AG08396 (cell line): Measurements from ENCODE around the gene FBLN1.
"Not testable (repeated sequence)": the region's sequence is repeated elsewhere in the genome, so short reads cannot be mapped to it uniquely, and the experiment has no call there.

Source experiments
- DNase-seq: peaks from one replicate; pipeline ENCODE4 v3.0.0; 2012; ENCODE audit warnings: low spot score, mixed read lengths

The FBLN1 gene

DNA sequence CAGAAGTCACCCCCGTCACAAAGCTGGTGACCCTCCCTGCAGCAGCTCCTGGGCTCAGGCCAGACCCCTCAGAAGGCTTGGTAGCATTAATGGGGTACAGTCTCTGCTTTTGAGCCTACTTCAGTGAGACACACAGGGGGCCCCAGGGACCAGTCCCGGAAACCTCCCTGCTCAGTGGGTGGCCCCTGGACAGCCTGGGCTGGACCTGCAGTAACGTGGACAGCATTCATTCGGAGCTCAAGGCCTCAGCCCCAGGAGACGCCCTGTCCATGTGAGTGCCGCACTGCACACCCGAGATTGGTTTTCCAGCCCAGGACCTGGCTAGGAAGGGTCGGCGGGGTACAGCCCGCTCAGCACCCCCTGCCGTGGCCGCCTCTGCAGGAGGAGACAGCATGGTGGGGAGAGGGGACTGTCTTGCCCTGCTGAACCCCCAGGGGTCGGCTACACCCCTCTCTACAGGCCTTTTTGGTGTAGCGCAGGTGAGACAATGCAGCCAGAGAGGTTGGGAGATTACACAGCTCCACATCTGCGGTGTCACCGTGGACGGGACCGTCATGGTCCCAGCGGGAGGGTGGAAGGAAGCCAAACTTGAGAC lies 83.4 kb downstream of the FBLN1 start:
- DNase-seq: no peak

DNA sequence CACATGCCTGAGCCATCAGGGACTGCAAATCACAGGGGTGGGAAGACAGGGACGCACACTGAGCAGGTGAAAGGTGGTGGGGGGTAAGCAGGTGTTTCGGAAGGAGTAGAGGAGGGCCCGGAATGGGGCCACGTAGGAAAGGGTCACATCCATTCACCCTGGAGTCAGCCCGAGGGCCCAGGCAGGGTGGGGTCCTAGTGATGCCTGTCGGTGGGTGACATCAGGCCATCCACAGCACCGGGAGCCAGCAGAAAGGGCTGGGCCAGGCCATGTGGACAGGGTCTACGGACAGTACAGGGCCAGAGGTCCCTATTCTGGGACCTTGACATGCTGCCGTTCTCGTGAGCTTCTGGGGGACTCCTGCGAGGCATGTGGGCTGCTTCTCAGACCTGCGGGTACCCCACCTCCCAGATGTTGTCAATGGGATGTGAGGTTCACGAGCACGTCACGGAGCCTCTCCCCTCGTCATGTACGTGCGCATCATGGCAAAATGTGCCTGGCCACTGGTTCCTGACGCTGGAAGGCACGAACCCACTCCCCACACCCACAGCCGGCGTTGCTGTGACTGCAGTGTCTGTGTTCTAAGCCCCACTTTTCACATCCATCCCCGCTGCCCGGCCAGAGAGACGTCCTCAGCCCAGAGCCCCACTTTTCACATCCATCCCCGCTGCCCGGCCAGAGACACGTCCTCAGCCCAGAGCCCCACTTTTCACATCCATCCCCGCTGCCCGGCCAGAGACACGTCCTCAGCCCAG lies 84.1 kb downstream of the FBLN1 start:
- no peak for DNase-seq

DNA sequence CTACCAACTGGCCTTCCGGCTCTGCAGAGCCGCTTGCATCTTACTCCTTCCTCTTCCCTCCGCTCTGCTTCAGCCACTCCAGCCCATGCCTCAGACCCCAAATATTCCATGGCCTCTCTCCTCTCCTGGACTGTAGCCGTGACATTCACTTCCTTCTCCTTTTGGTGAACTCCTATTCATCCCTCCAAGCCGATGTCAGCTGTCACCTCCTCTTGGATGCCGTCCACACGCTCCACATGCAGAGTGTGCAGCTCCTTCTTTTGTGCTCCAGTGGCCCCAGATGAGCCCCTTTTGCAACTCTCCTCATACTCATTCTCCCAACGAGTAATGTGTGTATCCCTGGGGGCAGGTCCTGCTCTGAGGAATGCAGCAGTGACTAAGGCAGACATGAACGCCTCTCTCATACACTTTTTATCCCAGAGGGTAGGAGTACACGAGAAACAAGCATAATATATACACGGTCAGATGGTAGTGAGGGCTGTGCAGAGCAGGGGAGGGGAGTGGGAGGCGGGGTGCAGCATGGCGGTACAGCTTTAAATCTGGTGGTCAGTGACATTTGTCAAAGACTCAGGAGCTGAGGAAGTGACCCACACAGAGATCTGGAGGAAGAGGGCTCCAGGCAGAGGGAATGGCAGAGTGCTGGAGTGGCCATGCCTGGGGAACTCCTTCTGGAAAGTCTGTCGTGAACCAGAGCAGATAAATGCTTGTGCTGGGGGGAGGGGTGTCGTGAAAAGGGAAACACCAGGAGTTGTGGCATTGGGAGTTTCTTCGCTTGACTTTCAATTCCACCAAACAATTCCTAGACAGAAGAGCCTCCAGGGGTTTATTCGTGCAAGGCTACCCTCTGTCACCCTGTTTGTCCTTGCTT lies 85.2 kb downstream of the FBLN1 start:
- peak; percentile 58 for DNase-seq

DNA sequence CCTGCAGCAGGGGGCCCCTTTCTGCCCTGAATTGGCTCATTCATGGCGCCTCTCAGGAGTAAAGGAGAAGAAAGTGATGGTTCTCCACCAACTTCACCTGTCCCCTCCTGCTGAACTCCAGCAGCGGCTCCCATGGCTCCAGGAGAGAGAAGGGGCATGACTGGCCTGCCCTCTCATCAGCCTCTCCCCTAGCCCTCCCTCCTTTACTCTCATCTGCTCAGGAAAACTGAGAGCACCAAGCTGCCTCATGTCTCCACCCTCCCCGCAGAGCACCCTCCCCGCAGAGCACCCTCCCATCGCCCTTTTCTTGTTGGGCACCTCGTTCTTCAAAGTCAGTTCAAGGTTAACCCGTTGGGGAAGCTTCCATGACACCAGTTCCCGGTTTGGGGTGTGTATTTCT lies 86.9 kb downstream of the FBLN1 start:
- no peak for DNase-seq

DNA sequence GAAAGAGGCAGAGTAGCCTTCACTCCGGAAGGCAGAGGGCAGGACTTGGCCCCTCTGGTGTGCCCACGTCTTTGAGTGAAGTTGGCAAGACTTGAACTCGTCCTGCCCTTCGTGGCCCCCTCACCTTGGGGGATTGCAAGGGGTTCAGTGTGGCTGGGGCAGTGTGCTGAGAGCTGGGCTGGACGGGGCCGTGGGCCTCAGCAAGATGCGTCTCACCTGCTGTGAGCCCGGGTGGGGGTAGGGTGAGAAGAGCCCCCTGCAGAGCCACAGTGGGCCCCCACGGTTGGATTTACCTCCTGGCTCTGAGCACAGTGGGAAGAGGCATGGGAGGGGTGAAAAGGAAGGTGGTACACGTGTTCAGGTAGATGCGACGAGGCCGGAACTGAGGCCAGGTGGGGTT lies 87.6 kb downstream of the FBLN1 start:
- no peak for DNase-seq

DNA sequence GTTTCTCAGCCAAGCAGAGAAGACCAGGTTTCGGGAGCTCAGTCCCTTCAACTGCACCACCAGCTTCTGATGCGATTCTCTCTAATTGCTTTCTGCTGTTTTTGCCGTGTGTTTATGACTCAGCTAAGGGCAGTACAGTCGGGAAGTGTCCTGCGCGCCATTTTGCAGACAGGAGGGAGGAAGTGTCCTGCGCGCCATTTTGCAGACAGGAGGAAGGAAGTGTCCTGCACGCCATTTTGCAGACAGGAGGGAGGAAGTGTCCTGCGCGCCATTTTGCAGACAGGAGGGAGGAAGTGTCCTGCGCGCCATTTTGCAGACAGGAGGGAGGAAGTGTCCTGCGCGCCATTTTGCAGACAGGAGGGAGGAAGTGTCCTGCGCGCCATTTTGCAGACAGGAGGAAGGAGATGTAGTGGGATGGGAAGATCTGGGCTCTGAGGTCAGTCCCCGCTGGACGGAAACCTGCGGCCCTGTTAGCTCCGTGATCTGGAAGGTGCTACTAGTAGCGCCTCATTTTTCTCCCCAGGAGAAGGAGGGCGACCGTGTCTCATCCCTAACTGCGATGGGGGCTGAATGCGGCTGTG lies 89.0 kb downstream of the FBLN1 start:
- DNase-seq: not testable (repeated sequence)

DNA sequence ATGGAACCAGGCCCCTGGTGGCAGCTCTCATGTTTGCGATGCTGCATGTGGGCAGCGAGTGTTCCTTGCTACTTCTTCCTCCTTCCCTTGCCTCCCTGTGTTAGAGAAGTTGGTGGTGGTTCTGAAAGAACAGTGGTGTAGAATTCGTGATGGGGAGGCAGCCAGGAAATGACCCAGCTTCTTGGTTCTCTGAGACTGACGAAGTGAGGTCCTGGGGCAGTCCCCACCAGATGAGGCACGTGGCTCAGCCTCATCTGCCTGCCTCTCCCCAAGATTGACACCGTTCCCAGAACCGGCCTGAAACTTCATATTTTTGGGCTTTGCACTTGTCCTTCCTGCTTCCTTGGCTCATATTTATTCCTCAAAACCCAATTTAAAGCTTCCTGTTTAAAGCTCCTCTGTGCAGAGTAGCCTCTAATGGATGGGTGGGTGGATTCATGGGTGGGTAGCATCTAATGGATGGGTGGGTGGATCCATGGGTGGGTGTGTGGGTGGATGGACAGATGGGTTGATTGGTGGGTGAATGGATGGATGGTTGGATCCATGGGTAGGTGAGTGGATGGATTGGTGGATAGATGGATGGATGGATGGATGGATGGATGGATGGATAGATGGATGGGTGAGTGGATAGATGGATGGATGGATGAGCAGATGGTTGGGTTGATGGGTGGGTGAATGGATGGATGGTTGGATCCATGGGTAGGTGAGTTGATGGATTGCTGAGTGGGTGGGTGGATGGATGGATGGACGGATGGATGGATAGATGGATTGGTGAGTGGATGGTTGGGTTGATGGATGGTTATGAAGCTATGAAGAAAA lies 91.6 kb downstream of the FBLN1 start:
- no peak for DNase-seq

DNA sequence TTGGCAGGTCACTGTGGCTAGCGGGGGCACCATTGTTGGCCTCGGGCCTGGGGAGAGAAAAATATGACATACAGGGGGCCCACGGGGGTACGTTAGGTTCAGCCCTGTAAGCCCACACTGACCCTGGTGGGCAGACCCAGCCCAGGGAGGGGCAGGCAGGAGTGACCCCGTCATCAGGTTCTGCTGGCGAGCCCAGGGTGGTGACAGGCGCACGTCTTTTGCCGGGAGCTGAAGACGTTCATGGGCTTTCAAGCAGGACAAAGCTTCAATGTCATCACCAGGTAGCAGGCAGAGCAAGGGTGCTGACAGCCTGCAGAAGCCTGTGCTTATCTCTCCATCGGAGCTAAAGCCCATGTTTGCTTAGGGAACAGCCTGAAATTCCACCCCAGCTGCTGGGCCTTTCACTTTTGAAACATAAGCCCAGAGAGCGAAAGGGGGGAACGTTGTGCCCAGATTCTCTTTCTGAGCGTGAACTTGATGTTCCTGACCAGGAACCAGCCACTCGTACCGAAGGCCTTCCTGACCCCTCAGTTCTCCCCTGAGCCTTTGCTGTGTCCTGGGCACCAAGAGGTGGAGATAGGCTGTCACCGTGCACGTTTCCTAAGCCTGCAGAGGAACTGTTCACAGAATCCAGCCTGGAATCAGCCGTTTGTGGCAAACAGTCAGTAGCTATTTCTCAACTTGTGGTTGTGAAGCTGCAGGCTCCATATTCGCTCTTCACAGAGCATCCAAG lies 94.9 kb downstream of the FBLN1 start:
- DNase-seq: no peak

DNA sequence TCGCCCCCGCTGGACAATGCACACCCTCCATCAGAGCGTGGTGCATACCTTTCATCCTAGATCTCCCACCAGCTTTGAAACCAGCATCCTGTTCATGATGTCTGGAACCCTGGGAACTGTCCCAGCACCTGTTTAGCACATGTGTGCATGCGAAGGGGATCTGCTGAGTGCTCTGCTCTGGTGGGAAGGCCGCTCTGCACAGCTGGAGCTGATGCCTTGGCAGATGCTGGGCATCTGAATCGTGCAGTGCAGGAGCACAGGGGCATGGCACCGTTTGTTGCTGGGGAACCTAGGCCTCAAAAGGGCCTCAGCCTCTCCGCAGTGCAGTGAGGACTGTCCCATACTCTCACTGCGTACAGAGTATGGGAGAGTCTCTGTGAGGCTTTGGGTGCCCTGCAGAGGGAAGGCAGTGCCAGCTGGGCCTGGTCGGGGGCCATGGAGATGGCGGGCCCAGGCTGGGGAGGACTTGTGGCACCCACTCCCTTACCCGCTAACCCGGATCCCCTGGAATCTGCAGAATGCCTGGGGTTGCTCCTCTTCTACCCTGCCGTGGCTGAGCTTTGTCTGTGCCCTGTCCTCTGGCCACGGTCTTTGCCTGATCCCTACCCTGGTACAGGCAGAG lies 96.0 kb downstream of the FBLN1 start:
- DNase-seq: no peak

DNA sequence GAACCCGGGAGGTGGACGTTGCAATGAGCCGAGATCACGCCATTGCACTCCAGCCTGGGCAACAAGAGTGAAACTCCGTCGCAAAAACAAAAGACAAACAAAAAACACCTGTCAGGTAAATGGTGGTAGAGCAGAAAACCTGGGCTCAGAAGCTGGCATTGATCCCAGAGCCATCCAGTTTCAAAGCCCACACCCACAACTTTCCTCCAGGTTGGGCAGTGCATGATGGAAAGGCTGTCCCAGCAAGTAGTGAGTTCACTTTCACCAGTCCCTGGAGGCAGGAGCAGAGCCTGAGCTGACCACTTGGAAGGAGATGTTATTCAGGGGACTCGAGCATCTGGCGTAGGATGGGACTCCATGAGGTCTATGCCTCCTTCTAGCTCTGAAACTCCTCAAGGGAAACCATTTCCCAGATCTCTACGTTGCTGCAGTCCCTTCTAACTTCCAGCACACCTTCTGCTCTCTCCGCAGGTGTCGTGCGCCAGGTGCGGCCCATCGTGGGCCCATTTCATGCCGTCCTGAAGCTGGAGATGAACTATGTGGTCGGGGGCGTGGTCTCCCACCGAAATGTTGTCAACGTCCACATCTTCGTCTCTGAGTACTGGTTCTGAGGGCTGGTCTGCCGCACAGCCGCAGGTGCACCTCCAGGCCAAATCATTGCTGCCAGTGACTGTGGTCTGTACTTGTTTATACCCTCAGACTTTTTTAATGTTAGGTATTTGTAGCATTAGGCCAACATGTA lies 97.3 kb downstream of the FBLN1 start:
- DNase-seq: no peak

DNA sequence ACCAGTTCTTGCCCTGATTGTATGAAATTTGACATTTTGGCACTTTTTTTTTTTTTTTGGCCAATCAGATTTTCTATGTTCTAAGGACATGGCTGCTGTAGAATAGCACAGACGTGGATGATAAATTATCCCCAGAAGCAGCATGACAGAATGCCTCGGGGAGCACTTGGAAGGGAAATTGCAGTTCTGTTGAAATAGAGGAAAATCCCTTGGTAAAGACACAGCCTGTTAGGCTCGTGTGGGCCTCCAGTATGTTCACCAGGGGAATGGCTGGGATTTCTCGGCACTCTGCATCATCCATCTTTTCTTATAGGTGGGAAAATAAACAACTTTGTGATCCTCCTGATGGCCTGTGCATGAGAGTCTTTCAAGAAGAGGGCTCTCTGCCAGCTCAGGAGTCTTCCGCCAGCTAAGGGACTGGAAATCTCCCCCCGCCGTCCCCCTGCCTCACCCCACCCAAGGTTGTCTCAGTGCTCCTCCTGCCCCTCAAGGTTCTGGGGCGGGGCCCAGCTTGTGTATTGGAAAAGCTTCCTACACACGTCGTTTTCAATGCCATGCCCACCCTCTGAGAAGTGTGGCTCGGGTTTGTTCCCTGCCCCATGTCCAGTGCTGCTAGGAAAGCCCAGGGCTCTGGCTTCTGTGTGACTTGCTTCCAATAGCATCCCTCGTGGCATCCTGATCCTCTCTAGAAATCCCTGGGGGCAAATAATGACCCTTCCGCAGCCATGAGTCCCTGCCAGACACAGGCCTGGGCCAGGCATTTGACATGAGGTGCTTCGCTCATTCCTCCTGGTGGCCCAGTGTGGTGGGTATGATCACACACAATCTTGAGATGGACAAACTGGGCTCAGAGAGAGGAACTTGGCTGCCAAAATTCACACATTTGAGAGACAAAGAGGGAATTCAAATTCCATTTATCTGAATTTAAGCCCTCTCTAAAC lies 98.4 kb downstream of the FBLN1 start:
- DNase-seq: no peak

DNA sequence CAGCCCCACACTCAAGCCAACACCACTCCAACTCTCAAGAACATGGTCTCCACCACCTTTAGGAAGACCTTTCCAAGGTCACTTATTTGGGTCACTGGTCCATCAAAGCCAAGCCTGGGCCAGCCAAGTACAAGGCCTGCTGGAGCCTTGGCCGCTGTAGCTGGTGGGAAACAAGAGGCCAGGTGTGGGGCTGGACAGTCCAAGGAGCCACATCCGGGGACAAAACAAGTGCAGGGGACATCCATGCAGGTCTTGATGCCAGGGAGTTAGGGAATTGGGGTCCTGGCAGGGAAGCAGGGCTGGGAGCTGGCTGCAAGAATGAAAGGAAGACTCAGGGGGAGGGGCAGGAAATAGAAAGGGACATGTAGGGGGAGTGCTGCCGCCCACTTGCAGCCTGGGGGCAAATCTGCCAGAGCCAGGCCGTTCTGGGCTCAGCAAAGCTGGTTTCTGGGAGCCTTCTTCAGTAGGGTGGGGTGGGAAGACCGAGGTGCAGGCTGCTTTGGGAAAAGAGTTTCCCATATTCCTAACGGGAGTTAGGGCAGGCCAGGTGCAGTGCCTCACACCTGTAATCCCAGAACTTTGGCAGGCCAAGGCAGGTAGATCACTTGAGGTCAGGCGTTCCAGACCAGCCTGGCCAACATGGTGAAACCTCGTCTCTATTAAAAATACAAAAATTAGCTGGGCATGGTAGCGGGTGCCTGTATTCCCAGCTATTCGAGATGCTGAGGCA lies 99.5 kb downstream of the FBLN1 start:
- DNase-seq: no peak

DNA sequence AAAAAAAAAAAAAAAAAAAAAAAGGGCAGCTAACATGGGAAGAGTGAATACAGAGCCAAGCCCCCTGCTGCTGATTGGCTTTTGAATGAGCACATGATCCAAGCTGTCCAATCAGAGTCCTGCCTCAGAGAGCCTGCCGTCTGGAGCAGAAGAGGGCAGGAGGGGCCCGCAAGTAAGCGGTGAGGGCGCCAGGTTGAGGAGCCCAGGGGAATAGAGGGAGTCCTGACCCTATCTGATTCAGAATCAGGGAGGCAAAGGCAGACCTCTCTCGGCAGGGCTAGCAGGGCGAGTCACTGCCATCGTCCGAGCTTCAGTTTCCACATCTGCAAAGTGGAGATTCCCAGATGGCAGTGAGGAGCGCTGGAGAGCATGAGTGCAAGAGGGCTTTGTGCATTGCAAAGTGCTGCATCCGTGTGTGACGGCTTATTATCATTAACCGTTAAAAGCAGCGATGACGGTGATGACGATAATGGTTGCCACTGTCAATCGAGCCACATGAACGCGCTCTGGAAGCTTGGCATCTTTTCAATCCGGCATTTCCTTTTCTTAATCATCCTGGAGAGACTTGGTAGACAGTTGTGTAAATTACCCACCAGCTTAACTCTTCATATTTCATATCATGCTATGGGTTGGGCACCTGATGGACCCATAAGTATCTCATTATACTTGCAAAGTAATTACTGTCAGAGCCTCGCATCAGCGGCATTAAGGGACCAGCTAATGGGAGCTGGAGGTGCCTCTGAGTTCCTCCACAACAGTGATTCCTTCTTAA lies 100.3 kb downstream of the FBLN1 start:
- DNase-seq: no peak

DNA sequence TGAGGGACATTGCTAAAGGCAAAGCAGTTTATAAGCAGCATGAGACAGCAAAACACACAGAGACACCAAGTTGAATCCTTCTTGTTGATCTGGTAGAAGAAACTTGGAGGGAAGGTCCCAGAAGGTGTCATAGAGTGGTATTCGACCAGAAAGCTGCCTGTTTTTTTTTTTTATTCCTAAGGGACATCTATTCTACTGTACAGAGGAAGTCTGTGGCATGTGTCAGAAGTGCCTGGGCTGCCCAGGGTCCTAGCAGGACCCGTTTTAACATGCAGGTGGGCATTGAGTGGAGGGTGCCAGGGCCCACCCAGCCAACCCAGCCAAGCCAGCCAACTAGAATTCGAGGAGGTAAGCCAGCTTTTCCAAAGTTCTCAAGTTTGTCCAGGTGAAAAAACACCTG lies 100.9 kb downstream of the FBLN1 start:
- DNase-seq: no peak

DNA sequence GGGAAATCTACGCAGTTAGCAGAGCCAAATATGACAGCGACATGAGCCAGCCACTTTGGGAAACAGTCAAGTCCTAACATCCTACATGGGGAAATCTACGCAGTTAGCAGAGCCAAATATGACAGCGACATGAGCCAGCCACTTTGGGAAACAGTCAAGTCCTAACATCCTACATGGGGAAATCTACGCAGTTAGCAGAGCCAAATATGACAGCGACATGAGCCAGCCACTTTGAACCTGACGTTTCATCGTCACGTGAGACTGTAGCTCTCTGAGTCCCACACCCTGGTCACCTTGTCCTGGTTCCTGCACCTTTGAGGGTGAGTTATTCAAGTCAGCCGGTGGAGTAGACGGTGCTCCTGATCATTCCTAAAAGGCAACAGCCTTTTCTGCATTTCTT lies 105.4 kb downstream of the FBLN1 start:
- not testable (repeated sequence) for DNase-seq

DNA sequence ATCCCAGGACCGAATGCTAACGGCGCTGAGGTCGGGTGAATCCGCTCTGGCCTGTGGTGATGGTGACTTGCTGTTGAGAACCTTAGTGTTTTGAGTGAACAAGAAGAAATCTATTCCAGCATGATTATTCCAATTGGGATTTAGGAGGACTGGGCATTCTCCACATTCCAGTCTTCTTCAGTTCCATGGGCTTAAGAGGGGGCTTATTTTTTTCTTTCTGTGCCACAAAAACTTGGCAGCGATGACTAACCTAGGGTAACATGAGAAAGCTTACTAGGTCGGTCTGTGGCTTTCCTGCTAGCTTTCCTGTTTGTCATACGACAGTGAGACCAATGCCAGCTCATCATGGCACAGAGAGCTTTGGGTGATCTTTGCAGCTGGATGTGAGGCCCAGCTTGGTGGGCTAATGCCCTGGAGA lies 106.1 kb downstream of the FBLN1 start:
- peak; percentile 58 for DNase-seq

DNA sequence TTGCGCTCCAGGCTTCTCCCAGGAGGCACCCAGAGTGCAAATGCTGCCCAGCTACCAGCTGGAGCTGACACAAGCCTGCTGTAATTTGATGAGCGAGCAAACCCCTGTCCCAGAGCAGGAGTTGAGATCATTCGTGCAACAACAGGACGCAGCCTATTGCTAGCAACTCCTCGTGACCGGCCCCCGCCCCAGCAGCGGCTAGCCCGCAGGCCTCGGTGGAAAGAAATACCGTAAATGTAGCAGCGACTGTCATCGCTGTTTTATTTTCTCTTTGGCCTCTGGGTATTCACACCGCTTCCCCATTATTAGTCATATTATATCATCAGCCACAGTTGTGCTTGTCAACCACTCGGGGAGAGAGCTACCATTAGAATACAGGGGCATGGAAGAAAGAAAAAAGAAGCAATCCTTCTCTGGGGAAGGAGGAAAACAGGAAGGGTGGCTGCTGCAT lies 109.8 kb downstream of the FBLN1 start:
- peak; percentile 66 for DNase-seq
